Astrocyte (in vitro differentiated cells and primary cell): ENCODE results near the gene GFER.

Source experiments
- EZH2 ChIP-seq: IDR thresholded peaks from 2 replicates; pipeline ENCODE4 v1.6.1; 2012; ENCODE audit warnings: mild to moderate bottlenecking, low read length, inconsistent platforms; ENCODE audit not compliant: insufficient read depth
- TF ChIP-seq, protein P1 (sequence below): IDR thresholded peaks from 2 replicates; pipeline ENCODE4 v1.5.1; 2011; ENCODE audit warnings: low read depth, mild to moderate bottlenecking, inconsistent platforms, low read length, moderate library complexity; ENCODE audit not compliant: insufficient read depth

GRCh38 chr16:1999866-2000514, 16.0 kb downstream of the GFER start:
- TF ChIP-seq EZH2: no peak
- TF ChIP-seq, protein P1, sequence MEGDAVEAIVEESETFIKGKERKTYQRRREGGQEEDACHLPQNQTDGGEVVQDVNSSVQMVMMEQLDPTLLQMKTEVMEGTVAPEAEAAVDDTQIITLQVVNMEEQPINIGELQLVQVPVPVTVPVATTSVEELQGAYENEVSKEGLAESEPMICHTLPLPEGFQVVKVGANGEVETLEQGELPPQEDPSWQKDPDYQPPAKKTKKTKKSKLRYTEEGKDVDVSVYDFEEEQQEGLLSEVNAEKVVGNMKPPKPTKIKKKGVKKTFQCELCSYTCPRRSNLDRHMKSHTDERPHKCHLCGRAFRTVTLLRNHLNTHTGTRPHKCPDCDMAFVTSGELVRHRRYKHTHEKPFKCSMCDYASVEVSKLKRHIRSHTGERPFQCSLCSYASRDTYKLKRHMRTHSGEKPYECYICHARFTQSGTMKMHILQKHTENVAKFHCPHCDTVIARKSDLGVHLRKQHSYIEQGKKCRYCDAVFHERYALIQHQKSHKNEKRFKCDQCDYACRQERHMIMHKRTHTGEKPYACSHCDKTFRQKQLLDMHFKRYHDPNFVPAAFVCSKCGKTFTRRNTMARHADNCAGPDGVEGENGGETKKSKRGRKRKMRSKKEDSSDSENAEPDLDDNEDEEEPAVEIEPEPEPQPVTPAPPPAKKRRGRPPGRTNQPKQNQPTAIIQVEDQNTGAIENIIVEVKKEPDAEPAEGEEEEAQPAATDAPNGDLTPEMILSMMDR: no peak
